DOHH2 (cell line): Measurements from ENCODE around the gene TNFSF10.

Source experiments
- H3F3A ChIP-seq: fragments of 200-600 bp; sonication (generic), shearing (Covaris generic); 2 replicates; pipeline ENCODE4 v1.6.0; 2016; ENCODE audit warnings: antibody characterized with exemption, mild to moderate bottlenecking; ENCODE audit not compliant: control insufficient read depth, insufficient read depth
- H3K27ac ChIP-seq: fragments of 200-600 bp; sonication (generic); 2 replicates; pipeline ENCODE4 v1.5.1; 2014; ENCODE audit warnings: low read depth, mild to moderate bottlenecking, low read length, moderate library complexity
- H3K27me3 ChIP-seq: fragments of 200-600 bp; sonication (generic); 2 replicates; pipeline ENCODE4 v1.6.1; 2014; ENCODE audit warnings: mild to moderate bottlenecking, low read length, mixed read lengths; ENCODE audit not compliant: control insufficient read depth
- H3K36me3 ChIP-seq: fragments of 200-600 bp; sonication (generic); 2 replicates; pipeline ENCODE4 v1.6.1; 2014; ENCODE audit warnings: mild to moderate bottlenecking, low read length, moderate library complexity, mixed read lengths; ENCODE audit not compliant: control insufficient read depth
- H3K4me1 ChIP-seq: fragments of 200-600 bp; sonication (generic); 2 replicates; pipeline ENCODE4 v1.6.1; 2014; ENCODE audit warnings: mild to moderate bottlenecking, low read length, mixed read lengths; ENCODE audit not compliant: control insufficient read depth
- H3K4me2 ChIP-seq: fragments of 200-600 bp; sonication (generic); 2 replicates; pipeline ENCODE4 v1.6.0; 2014; ENCODE audit warnings: mild to moderate bottlenecking, low read length, moderate library complexity
- H3K4me3 ChIP-seq: fragments of 200-600 bp; sonication (generic); 2 replicates; pipeline ENCODE4 v1.5.1; 2014; ENCODE audit warnings: mild to moderate bottlenecking, low read length, mixed read lengths
- H3K79me2 ChIP-seq: fragments of 200-600 bp; sonication (generic); 2 replicates; pipeline ENCODE4 v1.6.1; 2014; ENCODE audit warnings: mild to moderate bottlenecking, low read length, mixed read lengths; ENCODE audit not compliant: control insufficient read depth
- H3K9me2 ChIP-seq: fragments of 200-600 bp; sonication (generic); replicated peaks from 2 replicates; pipeline ENCODE4 v1.6.1; 2014; ENCODE audit warnings: mild to moderate bottlenecking, low read length, mixed read lengths; ENCODE audit not compliant: control insufficient read depth
- H3K9me3 ChIP-seq: fragments of 200-600 bp; sonication (generic); 2 replicates; pipeline ENCODE4 v1.6.1; 2014; ENCODE audit warnings: antibody characterized with exemption, low read length, mixed read lengths; ENCODE audit not compliant: control insufficient read depth, insufficient read depth
- H4K20me1 ChIP-seq: fragments of 200-600 bp; sonication (generic); 2 replicates; pipeline ENCODE4 v1.6.0; 2014; ENCODE audit warnings: low read depth, mild to moderate bottlenecking, antibody characterized with exemption, low read length, moderate library complexity; ENCODE audit not compliant: control insufficient read depth, insufficient read depth
- EZH2phosphoT487 ChIP-seq: fragments of 200-600 bp; sonication (generic); IDR thresholded peaks from 2 replicates; pipeline ENCODE4 v1.6.1; 2017; ENCODE audit warnings: borderline replicate concordance, mild to moderate bottlenecking, antibody characterized with exemption, low read length, moderate library complexity, mixed read lengths
- TF ChIP-seq, protein P1 (sequence below): fragments of 200-600 bp; sonication (generic); IDR thresholded peaks from one replicate; pipeline ENCODE4 v1.5.1; 2014; ENCODE audit warnings: antibody characterized with exemption, mild to moderate bottlenecking, low read depth, low read length; ENCODE audit not compliant: poor library complexity, severe bottlenecking

Gene TNFSF10

GRCh38 chr3:172464306-172464705 is 58.9 kb downstream of the TNFSF10 start:
- no peak overlapping the region for H3K27ac ChIP-seq
- TF ChIP-seq EZH2phosphoT487, result no peak
- TF ChIP-seq, protein P1, sequence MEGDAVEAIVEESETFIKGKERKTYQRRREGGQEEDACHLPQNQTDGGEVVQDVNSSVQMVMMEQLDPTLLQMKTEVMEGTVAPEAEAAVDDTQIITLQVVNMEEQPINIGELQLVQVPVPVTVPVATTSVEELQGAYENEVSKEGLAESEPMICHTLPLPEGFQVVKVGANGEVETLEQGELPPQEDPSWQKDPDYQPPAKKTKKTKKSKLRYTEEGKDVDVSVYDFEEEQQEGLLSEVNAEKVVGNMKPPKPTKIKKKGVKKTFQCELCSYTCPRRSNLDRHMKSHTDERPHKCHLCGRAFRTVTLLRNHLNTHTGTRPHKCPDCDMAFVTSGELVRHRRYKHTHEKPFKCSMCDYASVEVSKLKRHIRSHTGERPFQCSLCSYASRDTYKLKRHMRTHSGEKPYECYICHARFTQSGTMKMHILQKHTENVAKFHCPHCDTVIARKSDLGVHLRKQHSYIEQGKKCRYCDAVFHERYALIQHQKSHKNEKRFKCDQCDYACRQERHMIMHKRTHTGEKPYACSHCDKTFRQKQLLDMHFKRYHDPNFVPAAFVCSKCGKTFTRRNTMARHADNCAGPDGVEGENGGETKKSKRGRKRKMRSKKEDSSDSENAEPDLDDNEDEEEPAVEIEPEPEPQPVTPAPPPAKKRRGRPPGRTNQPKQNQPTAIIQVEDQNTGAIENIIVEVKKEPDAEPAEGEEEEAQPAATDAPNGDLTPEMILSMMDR, result no peak
- no peak overlapping the region for H3K4me3 ChIP-seq
- no peaks in the 10 kb centered on the region for H4K20me1 ChIP-seq
- H3K36me3 ChIP-seq, result no peaks in the 10 kb centered on the region
- no peaks in the 10 kb centered on the region for H3K79me2 ChIP-seq
- H3K27me3 ChIP-seq, result peaks cover 3% of the 10 kb centered on the region; the same call in 1 of the 2 replicates
- no peak overlapping the region for H3K4me2 ChIP-seq
- H3K9me3 ChIP-seq, result no peaks in the 10 kb centered on the region
- H3K4me1 ChIP-seq, result no peaks in the 10 kb centered on the region
- H3F3A ChIP-seq, result no peaks in the 10 kb centered on the region
- H3K9me2 ChIP-seq, result no peaks in the 10 kb centered on the region

DNA sequence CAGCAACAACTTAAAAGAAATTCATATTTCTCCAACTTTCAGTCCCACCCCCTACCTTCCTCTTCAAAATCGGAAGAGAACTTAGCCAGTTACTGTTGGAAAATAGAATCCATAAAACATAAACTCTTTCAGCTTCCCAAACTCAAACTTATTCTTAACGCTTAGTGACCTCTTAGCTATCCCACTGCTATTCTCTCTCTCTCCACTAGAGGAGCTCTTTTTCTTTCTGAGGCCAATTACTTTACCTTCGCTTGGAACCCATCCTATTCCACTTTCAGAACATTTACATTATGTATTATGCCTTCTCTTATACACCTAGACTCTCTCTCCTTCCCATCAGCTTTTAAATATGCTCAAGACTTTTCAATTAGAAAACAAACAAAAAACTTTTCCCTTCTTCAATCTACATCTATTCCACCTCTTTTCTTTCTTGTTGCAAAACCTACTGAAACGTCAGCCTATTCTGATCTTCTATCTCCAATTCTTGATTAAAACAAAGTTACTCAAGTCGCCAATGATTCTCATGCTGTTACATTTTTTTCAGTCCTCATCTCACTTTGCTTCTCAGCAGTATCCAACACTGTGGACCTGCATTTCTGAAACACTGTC is 61.6 kb downstream of the TNFSF10 start:
- Histone ChIP-seq H4K20me1 (no peaks in the 10 kb centered on the region), H3K4me3 (no peak overlapping the region), H3K9me3 (no peaks in the 10 kb centered on the region), H3K27me3 (peaks cover 3% of the 10 kb centered on the region; the same call in 1 of the 2 replicates), H3K27ac (no peak overlapping the region), H3K9me2 (no peaks in the 10 kb centered on the region), H3K79me2 (no peaks in the 10 kb centered on the region), H3K4me2 (no peak overlapping the region), H3K36me3 (no peaks in the 10 kb centered on the region), H3K4me1 (no peaks in the 10 kb centered on the region), H3F3A (no peaks in the 10 kb centered on the region)
- no peak for TF ChIP-seq EZH2phosphoT487
- TF ChIP-seq, protein P1, result peak; percentile 72

DNA sequence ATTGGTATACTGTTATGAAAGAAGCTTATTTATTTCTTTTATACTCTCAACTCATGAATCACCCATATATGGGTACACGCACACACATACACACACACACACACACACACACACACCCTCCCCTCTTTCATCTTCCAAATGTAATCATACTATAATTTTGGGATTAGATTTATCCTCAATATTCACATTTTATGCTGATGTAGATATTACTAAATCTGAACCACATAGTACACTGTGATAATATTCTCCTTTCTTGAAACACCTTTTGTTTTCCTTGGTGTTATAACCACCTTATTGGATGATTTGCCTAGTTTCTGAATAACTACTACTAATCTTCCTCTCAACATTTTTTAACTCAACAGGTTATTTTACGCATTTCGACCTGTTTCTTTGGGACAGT is 66.8 kb downstream of the TNFSF10 start:
- H3K79me2 ChIP-seq, result no peaks in the 10 kb centered on the region
- no peak overlapping the region for H3K4me3 ChIP-seq
- H3K4me1 ChIP-seq, result no peaks in the 10 kb centered on the region
- no peak overlapping the region for H3K27ac ChIP-seq
- no peaks in the 10 kb centered on the region for H3F3A ChIP-seq
- no peaks in the 10 kb centered on the region for H3K9me2 ChIP-seq
- no peak overlapping the region for H3K4me2 ChIP-seq
- H3K9me3 ChIP-seq, result no peaks in the 10 kb centered on the region
- H3K27me3 ChIP-seq, result no peaks in the 10 kb centered on the region
- no peaks in the 10 kb centered on the region for H4K20me1 ChIP-seq
- H3K36me3 ChIP-seq, result no peaks in the 10 kb centered on the region
- TF ChIP-seq, protein P1, result no peak
- no peak for TF ChIP-seq EZH2phosphoT487
